Mesendoderm (in vitro differentiated cells): ENCODE results near the gene MKKS.
A peak's percentile ranks its signal among the peaks of the same experiment; 100 is the strongest.

Experiments
- DNase-seq: peaks from one replicate; pipeline ENCODE4 v3.0.0; 2013
- H2AK5ac ChIP-seq: 2 replicates; pipeline ENCODE4 v1.6.1; 2013; ENCODE audit warnings: low read length, inconsistent platforms
- H2BK120ac ChIP-seq: 2 replicates; pipeline ENCODE4 v1.6.1; 2013; ENCODE audit warnings: low read depth, mild to moderate bottlenecking, low read length, moderate library complexity, mixed read lengths
- H2BK15ac ChIP-seq: replicated peaks from 2 replicates; pipeline ENCODE4 v1.6.1; 2013; ENCODE audit warnings: low read depth, mild to moderate bottlenecking, moderate library complexity
- H2BK5ac ChIP-seq: 2 replicates; pipeline ENCODE4 v1.6.1; 2013; ENCODE audit warnings: low read length, inconsistent platforms
- H3K18ac ChIP-seq: 2 replicates; pipeline ENCODE4 v1.6.1; 2013; ENCODE audit warnings: mild to moderate bottlenecking, low read length, mixed read lengths
- H3K23ac ChIP-seq: one replicate; pipeline ENCODE4 v1.6.1; 2013; ENCODE audit warnings: low read length
- H3K27ac ChIP-seq: 2 replicates; pipeline ENCODE4 v1.5.1; 2013; ENCODE audit warnings: low read depth, mild to moderate bottlenecking, inconsistent platforms, low read length, moderate library complexity
- H3K27me3 ChIP-seq: 2 replicates; pipeline ENCODE4 v1.6.1; 2013; ENCODE audit warnings: low read length, control low read depth, mild to moderate bottlenecking, inconsistent platforms; ENCODE audit not compliant: insufficient read depth, poor library complexity
- H3K36me3 ChIP-seq: 2 replicates; pipeline ENCODE4 v1.6.1; 2013; ENCODE audit warnings: low read length, inconsistent platforms; ENCODE audit not compliant: control insufficient read depth, insufficient read depth
- H3K4ac ChIP-seq: one replicate; pipeline ENCODE4 v1.6.1; 2013; ENCODE audit warnings: low read depth, mild to moderate bottlenecking, low read length, moderate library complexity
- H3K4me1 ChIP-seq: 2 replicates; pipeline ENCODE4 v1.6.1; 2013; ENCODE audit warnings: low read depth, low read length, inconsistent platforms; ENCODE audit not compliant: control insufficient read depth
- H3K4me2 ChIP-seq: 2 replicates; pipeline ENCODE4 v1.6.1; 2013; ENCODE audit warnings: low read length
- H3K4me3 ChIP-seq: 2 replicates; pipeline ENCODE4 v1.5.1; 2013; ENCODE audit warnings: mild to moderate bottlenecking, low read length
- H3K56ac ChIP-seq: one replicate; pipeline ENCODE4 v1.6.1; 2013; ENCODE audit warnings: low read length
- H3K79me1 ChIP-seq: 2 replicates; pipeline ENCODE4 v1.6.1; 2013; ENCODE audit warnings: low read length, inconsistent platforms
- H3K79me2 ChIP-seq: 2 replicates; pipeline ENCODE4 v1.6.1; 2013; ENCODE audit warnings: mild to moderate bottlenecking, low read length; ENCODE audit not compliant: control insufficient read depth, insufficient read depth
- H3K9ac ChIP-seq: 2 replicates; pipeline ENCODE4 v1.6.1; 2013; ENCODE audit warnings: low read length, inconsistent platforms
- H4K5ac ChIP-seq: one replicate; pipeline ENCODE4 v1.6.1; 2013; ENCODE audit warnings: low read length
- H4K8ac ChIP-seq: one replicate; pipeline ENCODE4 v1.6.1; 2013; ENCODE audit warnings: low read depth, mild to moderate bottlenecking, control low read depth, low read length, moderate library complexity
- WGBS: extraction: QIAGEN DNeasy Blood & Tissue Kit; methylation state at CpG from one replicate; pipeline ENCODE4 v1.1.7; 2013; ENCODE audit warnings: low lambda C conversion rate, missing lambda C conversion rate; ENCODE audit not compliant: insufficient coverage; ENCODE audit errors: extremely low coverage; 5-methylcytosine and 5-hydroxymethylcytosine counted together

The MKKS gene

DNA sequence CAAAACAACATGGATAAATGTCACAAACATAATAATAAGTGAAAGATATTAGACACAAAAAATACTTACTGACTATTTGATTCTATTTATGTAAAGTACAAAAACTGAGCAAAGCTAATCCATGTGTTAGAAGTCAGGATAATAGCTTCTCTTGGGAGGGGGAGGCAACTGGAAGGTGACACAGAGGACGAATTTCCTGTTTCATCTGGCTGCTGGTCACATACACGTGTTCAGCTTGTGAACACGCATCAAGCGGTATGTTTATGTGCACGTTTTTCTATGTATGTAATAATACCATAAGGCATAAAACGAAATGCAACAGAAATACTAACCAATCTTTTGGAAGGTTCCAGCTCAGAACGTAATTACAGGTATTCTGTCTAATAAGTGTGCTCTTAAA is 54.3 kb downstream of the MKKS start:
- H3K4me3 ChIP-seq = no peak overlapping the region
- H3K18ac ChIP-seq = no peak overlapping the region
- no peaks in the 10 kb centered on the region for H3K79me1 ChIP-seq
- no peak overlapping the region for H2BK5ac ChIP-seq
- H3K27ac ChIP-seq = no peak overlapping the region
- H2BK15ac ChIP-seq = no peak overlapping the region
- H4K5ac ChIP-seq = no peak overlapping the region
- no peak for DNase-seq
- H3K23ac ChIP-seq = no peak overlapping the region
- no peak overlapping the region for H3K9ac ChIP-seq
- no peaks in the 10 kb centered on the region for H3K36me3 ChIP-seq
- H2AK5ac ChIP-seq = no peak overlapping the region
- no peak overlapping the region for H2BK120ac ChIP-seq
- H3K4me2 ChIP-seq = no peak overlapping the region
- H3K4me1 ChIP-seq = no peaks in the 10 kb centered on the region
- no CpG with 5 or more reads among the region's 7 CpGs for WGBS
- H3K4ac ChIP-seq = no peak overlapping the region
- H3K79me2 ChIP-seq = no peaks in the 10 kb centered on the region
- H4K8ac ChIP-seq = no peak overlapping the region
- no peak overlapping the region for H3K56ac ChIP-seq
- no peaks in the 10 kb centered on the region for H3K27me3 ChIP-seq

DNA sequence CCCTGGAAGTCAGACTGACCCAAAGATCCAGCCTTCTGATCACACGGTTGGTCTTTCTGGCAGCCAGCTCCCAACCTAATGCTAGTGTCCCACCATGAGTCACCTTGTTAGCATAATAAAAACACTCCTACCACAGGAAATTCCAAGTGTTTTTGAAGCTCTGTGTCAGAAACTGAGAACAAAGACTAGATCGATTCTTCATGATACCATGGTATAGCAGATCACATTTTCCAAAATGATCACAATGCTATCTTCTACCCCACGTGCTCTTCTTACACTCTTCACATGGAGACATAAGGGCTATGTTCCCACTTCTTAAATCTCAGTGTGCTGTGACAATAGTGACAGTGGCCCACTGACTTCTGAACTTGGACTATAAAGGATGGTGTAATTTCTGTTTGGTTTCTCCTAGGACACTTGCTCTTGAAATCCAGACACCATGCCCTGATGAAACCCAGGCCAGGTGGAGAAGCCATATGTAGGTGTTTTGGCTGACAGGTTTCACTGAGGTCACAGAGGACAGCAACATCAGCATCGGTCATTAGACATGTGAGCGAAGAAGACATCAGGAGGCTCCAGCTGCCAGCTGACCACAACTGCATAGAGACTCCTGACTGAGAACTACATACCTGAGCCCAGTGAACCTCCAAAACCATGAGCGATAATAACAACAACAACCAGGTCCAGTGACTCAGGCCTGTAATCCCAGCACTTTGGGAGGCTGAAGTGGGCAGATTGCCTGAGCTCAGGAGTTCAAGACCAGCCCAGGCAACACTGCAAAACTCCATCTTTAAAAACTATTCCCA is 57.5 kb downstream of the MKKS start:
- Histone ChIP-seq H2BK15ac (no peak overlapping the region), H4K8ac (no peak overlapping the region), H3K79me1 (no peaks in the 10 kb centered on the region), H3K56ac (no peak overlapping the region), H2BK5ac (no peak overlapping the region), H3K36me3 (no peaks in the 10 kb centered on the region), H3K27me3 (no peaks in the 10 kb centered on the region), H3K4ac (no peak overlapping the region), H3K4me1 (no peaks in the 10 kb centered on the region), H3K27ac (no peak overlapping the region), H3K23ac (no peak overlapping the region), H3K4me3 (no peak overlapping the region), H3K79me2 (no peaks in the 10 kb centered on the region), H3K9ac (no peak overlapping the region), H2BK120ac (peak overlapping the region; percentile 12), H2AK5ac (no peak overlapping the region), H3K18ac (no peak overlapping the region), H4K5ac (no peak overlapping the region), H3K4me2 (no peak overlapping the region)
- no CpG with 5 or more reads among the region's 6 CpGs for WGBS
- peak; percentile 31 for DNase-seq

DNA sequence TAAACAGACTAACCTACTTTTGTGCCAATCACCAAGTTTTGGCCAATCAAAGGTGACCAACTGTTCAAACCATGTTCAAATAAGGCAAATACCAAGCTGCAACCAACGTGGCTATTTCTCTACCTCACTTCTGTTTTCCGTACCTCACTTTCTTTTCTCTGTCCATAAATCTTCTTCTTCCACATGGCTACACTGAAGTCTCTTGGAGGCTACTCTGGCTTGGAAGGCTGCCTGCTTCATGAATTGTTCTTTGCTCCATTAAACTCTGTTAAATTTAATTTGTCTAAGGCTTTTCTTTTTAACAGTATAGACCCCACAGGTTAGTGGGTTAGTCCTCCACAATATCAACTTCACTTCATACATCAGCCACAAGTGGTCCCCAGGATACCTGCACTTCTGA is 58.8 kb downstream of the MKKS start:
- no peaks in the 10 kb centered on the region for H3K36me3 ChIP-seq
- no peak overlapping the region for H3K4ac ChIP-seq
- H4K8ac ChIP-seq = no peak overlapping the region
- no peak overlapping the region for H3K4me3 ChIP-seq
- no peak overlapping the region for H3K18ac ChIP-seq
- H2AK5ac ChIP-seq = no peak overlapping the region
- H3K23ac ChIP-seq = no peak overlapping the region
- no peaks in the 10 kb centered on the region for H3K79me1 ChIP-seq
- no peak overlapping the region for H2BK120ac ChIP-seq
- no peak overlapping the region for H2BK5ac ChIP-seq
- no peak overlapping the region for H3K27ac ChIP-seq
- no peaks in the 10 kb centered on the region for H3K4me1 ChIP-seq
- H3K4me2 ChIP-seq = no peak overlapping the region
- no CpG with 5 or more reads among the region's 2 CpGs for WGBS
- H2BK15ac ChIP-seq = no peak overlapping the region
- no peaks in the 10 kb centered on the region for H3K27me3 ChIP-seq
- no peak overlapping the region for H4K5ac ChIP-seq
- DNase-seq = no peak
- no peak overlapping the region for H3K9ac ChIP-seq
- no peak overlapping the region for H3K56ac ChIP-seq
- no peaks in the 10 kb centered on the region for H3K79me2 ChIP-seq

DNA sequence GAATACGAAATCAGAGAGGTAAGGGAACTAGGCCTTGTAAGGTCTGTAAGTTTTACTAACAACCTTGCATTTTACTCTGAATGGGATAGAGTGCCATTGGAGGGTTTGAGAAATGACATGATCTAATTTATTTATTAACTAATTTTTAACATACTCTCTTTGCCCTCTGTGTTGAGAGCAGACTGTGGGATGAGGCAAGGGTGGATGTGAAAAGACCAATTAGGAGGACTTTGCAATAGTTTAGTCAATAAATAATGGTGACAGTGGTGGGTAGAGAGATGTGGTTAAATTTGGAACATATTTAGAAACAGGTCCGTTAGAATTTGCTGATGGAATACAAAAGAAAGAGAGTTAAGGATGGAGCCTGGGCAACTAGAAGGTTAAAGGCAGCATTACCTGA is 60.0 kb downstream of the MKKS start:
- no peak overlapping the region for H2BK5ac ChIP-seq
- no peak overlapping the region for H3K4me2 ChIP-seq
- no peak overlapping the region for H3K9ac ChIP-seq
- no peak overlapping the region for H2AK5ac ChIP-seq
- H3K23ac ChIP-seq = no peak overlapping the region
- no peak overlapping the region for H2BK120ac ChIP-seq
- no peak for DNase-seq
- H3K79me2 ChIP-seq = no peaks in the 10 kb centered on the region
- H3K56ac ChIP-seq = no peak overlapping the region
- no peak overlapping the region for H3K27ac ChIP-seq
- WGBS = no CpG with 5 or more reads among the region's 2 CpGs
- no peak overlapping the region for H3K18ac ChIP-seq
- no peaks in the 10 kb centered on the region for H3K27me3 ChIP-seq
- no peak overlapping the region for H3K4ac ChIP-seq
- H3K4me3 ChIP-seq = no peak overlapping the region
- H4K8ac ChIP-seq = no peak overlapping the region
- no peaks in the 10 kb centered on the region for H3K79me1 ChIP-seq
- H2BK15ac ChIP-seq = no peak overlapping the region
- no peaks in the 10 kb centered on the region for H3K4me1 ChIP-seq
- H4K5ac ChIP-seq = no peak overlapping the region
- no peaks in the 10 kb centered on the region for H3K36me3 ChIP-seq

DNA sequence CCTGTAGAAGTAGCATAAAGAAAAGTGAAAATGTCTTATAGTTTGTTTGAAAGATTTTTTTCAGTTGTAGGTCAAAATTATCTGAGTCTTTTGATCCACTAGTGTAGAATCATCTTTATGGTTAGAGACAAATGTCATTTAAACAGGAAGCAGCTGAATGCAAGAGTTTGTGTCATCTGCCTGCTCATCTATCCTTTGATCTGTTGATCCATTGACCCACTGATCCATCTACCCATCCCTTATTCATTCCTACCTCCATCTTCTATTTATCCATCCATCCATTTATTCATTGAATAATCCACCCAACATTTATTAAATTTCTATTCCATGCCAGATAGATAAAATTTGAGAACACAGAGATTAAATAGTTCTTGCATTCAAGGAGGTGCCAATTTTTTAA is 62.6 kb downstream of the MKKS start:
- Histone ChIP-seq H2AK5ac (no peak overlapping the region), H3K27me3 (no peaks in the 10 kb centered on the region), H3K9ac (no peak overlapping the region), H3K23ac (no peak overlapping the region), H3K4me3 (no peak overlapping the region), H2BK15ac (no peak overlapping the region), H3K4ac (no peak overlapping the region), H3K27ac (no peak overlapping the region), H4K8ac (no peak overlapping the region), H3K36me3 (no peaks in the 10 kb centered on the region), H4K5ac (no peak overlapping the region), H3K4me2 (no peak overlapping the region), H3K79me1 (no peaks in the 10 kb centered on the region), H2BK5ac (no peak overlapping the region), H3K18ac (no peak overlapping the region), H3K56ac (no peak overlapping the region), H2BK120ac (no peak overlapping the region), H3K79me2 (no peaks in the 10 kb centered on the region), H3K4me1 (no peaks in the 10 kb centered on the region)
- DNase-seq = no peak
